Motor neuron (in vitro differentiated cells): Measurements from ENCODE around the gene CCDC178. TPM values are rescaled to one million over a fixed set of nuclear protein-coding genes. Genes with fewer than 3 reads are reported as not detected.
"Not testable (repeated sequence)": the region's sequence is repeated elsewhere in the genome, so short reads cannot be mapped to it uniquely, and the experiment has no call there.

Experiments
- ATAC-seq, 8 experiments: fragments of 200-7000 bp; cut with Tn5 transposase; replicated peaks in 6 of 8; 2 replicates each; pipeline ENCODE4 v1.8.0; 2021; ENCODE audit warnings: mild to moderate bottlenecking in 8 of 8, moderate library complexity in 8 of 8
- H3K27ac ChIP-seq, 2 donors: fragments of 250-450 bp; sonication (Bioruptor Pico); 2 replicates each; pipeline ENCODE4 v1.9.0; 2021; ENCODE audit warnings: antibody characterized with exemption in 2 of 2, mild to moderate bottlenecking in 2 of 2, moderate library complexity in 1 of 2
- H3K4me1 ChIP-seq, 2 donors: fragments of 250-450 bp; sonication (Bioruptor Pico); replicated peaks in 1 of 2; 2 replicates each; pipeline ENCODE4 v1.6.1; 2021; ENCODE audit warnings: antibody characterized with exemption in 2 of 2, mild to moderate bottlenecking in 2 of 2, moderate library complexity in 1 of 2
- H3K4me3 ChIP-seq, 5 donors: fragments of 250-450 bp; sonication (Bioruptor Pico); 2 replicates each; pipeline ENCODE4 v1.9.0; 2021; ENCODE audit warnings: antibody characterized with exemption in 5 of 5, mild to moderate bottlenecking in 5 of 5, moderate library complexity in 4 of 5
- WGBS, 10 experiments: fragments of 450-650 bp; shearing (Covaris generic); methylation state at CpG; one replicate each; pipeline ENCODE4 v1.0.0; 2022; 5-methylcytosine and 5-hydroxymethylcytosine counted together
- in situ Hi-C, 9 experiments: fragments of 400-800 bp; cut with MboI; loops; one replicate each; pipeline ENCODE4 v1.15.0; 2021; ENCODE audit warnings: low sequenced_read_pairs in 9 of 9, low pct_unique_long_range_greater_than_20kb in 2 of 9; ENCODE audit not compliant: unreplicated experiment in 9 of 9
- total RNA-seq, 8 experiments: library from RNA; unstranded; fragments of 300-600 nt; gene quantifications; 2 replicates each; pipeline versions ENCODE4 v1.2.3 to v1.2.4, GENCODE V29; 2022

Gene CCDC178
- total RNA-seq, 8 experiments from 2014 or later = 0.09 to 3.0 (median 0.21) TPM; not detected in 3

- H3K27ac ChIP-seq = no peak overlapping the region
- peaks cover 0 to 3% of the 10 kb centered on the region in 2 donors for H3K4me1 ChIP-seq
- WGBS, 10 experiments = 40 to 95% (median 70%) methylated on average over 1 to 4 of the region's 4 CpGs; no CpG with 5 or more reads in 2 of the 10 experiments
- H3K4me3 ChIP-seq = no peak overlapping the region
- in situ Hi-C loops = no loop called here
- no peak for ATAC-seq
Measured at GRCh38 chr18:33183136-33183535, 257.4 kb downstream of the CCDC178 start.

- in situ Hi-C loops = no loop called here
- 0 to 90% (median 51%) methylated on average over 1 to 2 of the region's 2 CpGs; no CpG with 5 or more reads in 2 of the 10 experiments for WGBS, 10 experiments
- Histone ChIP-seq H3K27ac (no peak overlapping the region), H3K4me1 (peaks cover 0 to 3% of the 10 kb centered on the region in 2 donors), H3K4me3 (no peak overlapping the region)
- ATAC-seq = peak in 1 of 8 experiments; percentile 33
Measured at GRCh38 chr18:33181016-33181415, 259.5 kb downstream of the CCDC178 start.

GRCh38 chr18:33169218-33169617 is 271.3 kb downstream of the CCDC178 start:
- H3K27ac ChIP-seq = no peak overlapping the region
- no peak overlapping the region for H3K4me3 ChIP-seq
- in situ Hi-C loops = loop anchor here in 1 of 9 experiments (25.0 kb wide), 1 partner anchor 93 kb away; no protein-coding TSS in a partner anchor
- ATAC-seq = no peak
- no peaks in the 10 kb centered on the region for H3K4me1 ChIP-seq

- in situ Hi-C loops = loop anchor here in 1 of 9 experiments (25.0 kb wide), 1 partner anchor 98 kb away; no protein-coding TSS in a partner anchor
- H3K4me1 ChIP-seq, H3K4me3 ChIP-seq, H3K27ac ChIP-seq, ATAC-seq: not testable (repeated sequence)
- WGBS, 10 experiments = 16 to 100% (median 83%) methylated on average over 1 to 9 of the region's 9 CpGs; no CpG with 5 or more reads in 1 of the 10 experiments
Measured at GRCh38 chr18:33164121-33164520, 276.4 kb downstream of the CCDC178 start.

GRCh38 chr18:33161131-33161530 is 279.4 kb downstream of the CCDC178 start:
- 0 to 95% (median 75%) methylated on average over 1 to 2 of the region's 2 CpGs; no CpG with 5 or more reads in 1 of the 10 experiments for WGBS, 10 experiments
- H3K4me1 ChIP-seq = no peaks in the 10 kb centered on the region
- no peak overlapping the region for H3K27ac ChIP-seq
- in situ Hi-C loops = loop anchor here in 1 of 9 experiments (25.0 kb wide), 1 partner anchor 101 kb away; no protein-coding TSS in a partner anchor
- no peak for ATAC-seq
- no peak overlapping the region for H3K4me3 ChIP-seq

GRCh38 chr18:33159151-33159550 is 281.4 kb downstream of the CCDC178 start:
- no peak for ATAC-seq
- Histone ChIP-seq H3K4me1 (no peaks in the 10 kb centered on the region), H3K4me3 (no peak overlapping the region), H3K27ac (no peak overlapping the region)
- in situ Hi-C loops = loop anchor here in 1 of 9 experiments (25.0 kb wide), 1 partner anchor 103 kb away; no protein-coding TSS in a partner anchor
- 0 to 100% (median 92%) methylated on average over 1 to 2 of the region's 2 CpGs for WGBS, 10 experiments

- Histone ChIP-seq H3K4me1 (no peaks in the 10 kb centered on the region), H3K27ac (no peak overlapping the region), H3K4me3 (no peak overlapping the region)
- WGBS, 10 experiments = 0 to 67% (median 17%) methylated on average over 1 of the region's 1 CpG; no CpG with 5 or more reads in 2 of the 10 experiments
- no peak for ATAC-seq
- in situ Hi-C loops = loop anchor here in 1 of 9 experiments (25.0 kb wide), 1 partner anchor 104 kb away; no protein-coding TSS in a partner anchor
Measured at GRCh38 chr18:33157893-33158292, 282.6 kb downstream of the CCDC178 start.

GRCh38 chr18:33156906-33157470 is 283.5 kb downstream of the CCDC178 start:
- in situ Hi-C loops = loop anchor here in 1 of 9 experiments (25.0 kb wide), 1 partner anchor 105 kb away; no protein-coding TSS in a partner anchor
- no peaks in the 10 kb centered on the region for H3K4me1 ChIP-seq
- no peak for ATAC-seq
- no peak overlapping the region for H3K4me3 ChIP-seq
- H3K27ac ChIP-seq = no peak overlapping the region

GRCh38 chr18:33154049-33154448 is 286.5 kb downstream of the CCDC178 start:
- Histone ChIP-seq H3K4me1 (no peaks in the 10 kb centered on the region), H3K4me3 (no peak overlapping the region), H3K27ac (no peak overlapping the region)
- ATAC-seq = no peak
- in situ Hi-C loops = loop anchor here in 1 of 9 experiments (25.0 kb wide), 1 partner anchor 108 kb away; no protein-coding TSS in a partner anchor
- 0 to 88% (median 53%) methylated on average over 2 of the region's 2 CpGs for WGBS, 10 experiments

GRCh38 chr18:33152376-33152775 is 288.1 kb downstream of the CCDC178 start:
- in situ Hi-C loops = loop anchor here in 1 of 9 experiments (25.0 kb wide), 1 partner anchor 110 kb away; no protein-coding TSS in a partner anchor
- H3K27ac ChIP-seq = no peak overlapping the region
- no peak overlapping the region for H3K4me3 ChIP-seq
- no peaks in the 10 kb centered on the region for H3K4me1 ChIP-seq
- WGBS, 10 experiments = 0 to 80% (median 69%) methylated on average over 1 of the region's 1 CpG; no CpG with 5 or more reads in 6 of the 10 experiments
- no peak for ATAC-seq

GRCh38 chr18:33147811-33148210 is 292.7 kb downstream of the CCDC178 start:
- H3K27ac ChIP-seq, H3K4me1 ChIP-seq, H3K4me3 ChIP-seq, in situ Hi-C loops, ATAC-seq: not testable (repeated sequence)
- WGBS, 10 experiments = 40 to 100% (median 90%) methylated on average over 1 to 2 of the region's 25 CpGs; no CpG with 5 or more reads in 7 of the 10 experiments

GRCh38 chr18:33146014-33146413 is 294.5 kb downstream of the CCDC178 start:
- H3K4me1 ChIP-seq = no peaks in the 10 kb centered on the region
- ATAC-seq = peak in 2 of 8 experiments; percentile 18 to 34
- 0 to 100% (median 91%) methylated on average over 2 of the region's 2 CpGs; no CpG with 5 or more reads in 1 of the 10 experiments for WGBS, 10 experiments
- H3K4me3 ChIP-seq = no peak overlapping the region
- in situ Hi-C loops = no loop called here
- H3K27ac ChIP-seq = no peak overlapping the region

GRCh38 chr18:33135951-33136660 is 304.4 kb downstream of the CCDC178 start:
- in situ Hi-C loops = no loop called here
- Histone ChIP-seq H3K4me3 (no peak overlapping the region), H3K27ac (no peak overlapping the region), H3K4me1 (no peaks in the 10 kb centered on the region)
- WGBS, 10 experiments = 0 to 100% (median 61%) methylated on average over 1 to 2 of the region's 2 CpGs; no CpG with 5 or more reads in 3 of the 10 experiments
- no peak for ATAC-seq
